ENCODE measurements around the gene CCL25.

DNA sequence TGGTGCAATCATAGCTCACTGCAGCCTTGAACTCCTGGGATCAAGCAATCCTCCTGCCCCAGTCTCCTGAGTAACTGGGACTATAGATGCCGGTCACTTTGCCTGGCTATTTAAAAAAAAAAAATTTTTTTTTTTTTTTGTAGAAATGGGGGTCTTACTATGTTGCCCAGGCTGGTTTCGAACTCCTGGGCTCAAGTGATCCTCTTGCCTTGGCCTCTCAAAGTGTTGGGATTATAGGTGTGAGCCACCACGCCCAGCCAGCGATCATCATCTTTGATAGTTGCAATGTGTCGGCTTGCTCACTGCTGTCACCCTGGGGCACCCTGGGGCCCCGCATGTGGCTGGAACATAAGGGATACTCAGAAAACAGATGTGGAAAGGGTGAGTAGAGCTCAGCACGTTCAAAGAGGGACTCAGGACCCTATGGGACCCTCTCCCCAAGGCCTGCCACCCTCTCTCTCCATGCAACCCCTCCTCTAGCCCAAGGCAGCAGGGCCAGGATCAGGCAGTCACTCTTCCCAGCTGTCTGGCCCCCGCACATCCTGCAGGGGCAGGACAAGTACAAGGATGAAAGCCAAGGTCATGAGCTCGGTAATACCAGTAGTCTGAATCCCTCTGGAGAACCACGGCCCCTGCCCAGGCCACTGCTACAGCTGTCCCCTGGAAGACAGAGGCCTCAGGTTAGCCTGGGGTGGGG is 6.5 kb upstream of the CCL25 start:
- TF ChIP-seq YY1 (IDR thresholded peaks at IDR 0.05; ENCODE audit: insufficient read depth, insufficient read length) (no peak), ZNF274 (IDR thresholded peaks at IDR 0.05; ENCODE audit: low read depth, low read length) (no peak), SUZ12 (IDR thresholded peaks at IDR 0.05; ENCODE audit: extremely low read depth, insufficient read depth, insufficient read length) (no peak)

Data from NT2/D1 (cell line).